ENCODE measurements around the gene GRIA4.

GRIA4 gene

GRCh38 chr11:105918600-105918999, 308.7 kb downstream of the GRIA4 start:
- Histone ChIP-seq H3K9me3 (ENCODE audit: control insufficient read depth in 2 of 2, low read length in 2 of 2) (no peaks in the 10 kb centered on the region), H3K27me3 (ENCODE audit: control insufficient read depth in 2 of 2, insufficient read depth in 2 of 2, low read length in 2 of 2) (no peaks in the 10 kb centered on the region), H3K9ac (ENCODE audit: low read depth in 1 of 2, low read length in 2 of 2) (no peak overlapping the region), H3K4me1 (ENCODE audit: control insufficient read depth in 2 of 2, insufficient read depth in 2 of 2, low read length in 2 of 2) (no peaks in the 10 kb centered on the region), H3K4me3 (ENCODE audit: low read length in 2 of 2) (no peak overlapping the region), H3K36me3 (ENCODE audit: control insufficient read depth in 2 of 2, insufficient read depth in 2 of 2, low read length in 2 of 2) (no peaks in the 10 kb centered on the region), H3K27ac (ENCODE audit: low read depth in 2 of 2, low read length in 2 of 2) (no peak overlapping the region)

DNA sequence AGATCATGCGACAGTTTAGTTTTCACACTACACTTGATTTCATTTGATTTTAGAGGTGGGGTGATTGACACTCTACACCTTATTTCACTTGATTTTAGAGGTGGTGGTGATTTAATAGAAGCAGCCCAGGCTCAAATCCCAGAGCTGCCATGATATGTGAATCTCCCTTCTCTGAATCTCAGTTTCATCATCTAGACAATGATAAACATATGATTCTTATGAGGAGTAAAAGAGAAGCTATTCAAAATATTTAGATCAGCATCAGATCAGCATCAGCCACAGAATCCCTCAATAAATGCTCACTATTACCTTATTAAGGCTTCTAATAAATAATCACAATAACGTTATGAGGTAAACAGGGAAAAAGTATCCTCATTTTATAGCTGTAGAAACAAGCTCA, 313.4 kb downstream of the GRIA4 start:
- Histone ChIP-seq H3K27me3 (ENCODE audit: control insufficient read depth in 2 of 2, insufficient read depth in 2 of 2, low read length in 2 of 2) (no peaks in the 10 kb centered on the region), H3K4me1 (ENCODE audit: control insufficient read depth in 2 of 2, insufficient read depth in 2 of 2, low read length in 2 of 2) (no peaks in the 10 kb centered on the region), H3K4me3 (ENCODE audit: low read length in 2 of 2) (no peak overlapping the region), H3K27ac (ENCODE audit: low read depth in 2 of 2, low read length in 2 of 2) (no peak overlapping the region), H3K9ac (ENCODE audit: low read depth in 1 of 2, low read length in 2 of 2) (no peak overlapping the region), H3K9me3 (ENCODE audit: control insufficient read depth in 2 of 2, low read length in 2 of 2) (no peaks in the 10 kb centered on the region), H3K36me3 (ENCODE audit: control insufficient read depth in 2 of 2, insufficient read depth in 2 of 2, low read length in 2 of 2) (no peaks in the 10 kb centered on the region)

DNA sequence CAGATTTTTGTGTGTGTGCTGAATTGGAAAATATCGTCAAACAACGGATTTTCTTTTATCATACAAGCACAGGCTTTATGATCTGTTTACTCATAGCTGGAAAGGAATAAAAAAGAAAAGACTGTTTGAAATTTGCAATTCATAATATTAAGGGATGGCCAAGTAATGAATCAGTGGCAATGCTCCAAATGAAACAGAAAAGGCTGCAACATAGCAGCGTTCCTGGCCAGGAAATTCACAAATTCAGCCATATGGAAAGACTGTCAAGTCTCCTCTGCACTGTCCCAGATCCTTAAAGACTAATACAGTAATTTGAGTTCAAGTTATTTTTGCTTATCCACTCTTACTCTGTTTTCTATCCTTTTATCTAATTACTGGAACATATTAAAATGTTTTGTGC, 313.9 kb downstream of the GRIA4 start:
- H3K4me1 ChIP-seq (ENCODE audit: control insufficient read depth in 2 of 2, insufficient read depth in 2 of 2, low read length in 2 of 2), result no peaks in the 10 kb centered on the region
- no peaks in the 10 kb centered on the region for H3K27me3 ChIP-seq (ENCODE audit: control insufficient read depth in 2 of 2, insufficient read depth in 2 of 2, low read length in 2 of 2)
- no peak overlapping the region for H3K27ac ChIP-seq (ENCODE audit: low read depth in 2 of 2, low read length in 2 of 2)
- H3K36me3 ChIP-seq (ENCODE audit: control insufficient read depth in 2 of 2, insufficient read depth in 2 of 2, low read length in 2 of 2), result no peaks in the 10 kb centered on the region
- no peak overlapping the region for H3K9ac ChIP-seq (ENCODE audit: low read depth in 1 of 2, low read length in 2 of 2)
- no peak overlapping the region for H3K4me3 ChIP-seq (ENCODE audit: low read length in 2 of 2)
- H3K9me3 ChIP-seq (ENCODE audit: control insufficient read depth in 2 of 2, low read length in 2 of 2), result no peaks in the 10 kb centered on the region

DNA sequence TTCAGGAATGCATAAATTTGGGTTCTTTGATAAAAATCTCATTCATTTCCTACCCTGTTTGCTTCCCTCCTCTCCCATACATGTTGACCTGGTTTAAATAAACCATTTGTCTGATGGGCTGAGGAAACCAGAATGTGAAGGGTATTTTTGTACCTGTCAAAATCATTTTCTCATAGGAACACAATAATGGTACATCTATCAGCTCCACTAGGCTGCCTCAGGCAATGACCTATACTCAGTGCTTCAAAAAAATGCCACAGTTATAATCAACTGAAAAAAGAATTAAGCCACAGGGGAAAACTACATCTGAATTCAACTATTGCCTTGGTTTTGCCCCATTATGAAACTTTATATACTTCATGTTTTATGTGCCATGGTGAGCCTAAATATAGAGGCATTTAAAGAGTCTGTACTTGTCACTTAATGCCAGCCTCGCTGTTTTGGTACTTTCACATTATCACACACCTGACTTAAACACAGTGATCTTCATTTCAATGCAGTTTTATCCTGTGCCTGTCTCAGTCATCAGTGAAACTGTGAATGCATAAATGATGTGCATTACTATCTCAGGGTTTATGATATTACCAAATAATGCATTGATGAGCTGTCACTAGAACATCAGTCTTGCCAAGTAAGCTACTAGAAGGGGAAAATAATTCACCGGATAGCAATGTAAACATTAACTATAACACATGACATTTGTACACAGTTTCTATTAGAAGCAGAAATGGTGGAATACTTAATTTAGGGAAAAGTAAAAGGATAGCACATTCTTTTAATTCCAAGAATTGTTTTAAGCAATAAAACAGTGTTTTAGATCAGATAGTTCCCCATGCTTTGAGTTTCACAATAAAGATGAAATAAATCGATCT, 319.4 kb downstream of the GRIA4 start:
- Histone ChIP-seq H3K4me3 (ENCODE audit: low read length in 2 of 2) (no peak overlapping the region), H3K27ac (ENCODE audit: low read depth in 2 of 2, low read length in 2 of 2) (no peak overlapping the region), H3K9ac (ENCODE audit: low read depth in 1 of 2, low read length in 2 of 2) (no peak overlapping the region), H3K9me3 (ENCODE audit: control insufficient read depth in 2 of 2, low read length in 2 of 2) (no peaks in the 10 kb centered on the region), H3K36me3 (ENCODE audit: control insufficient read depth in 2 of 2, insufficient read depth in 2 of 2, low read length in 2 of 2) (no peaks in the 10 kb centered on the region), H3K27me3 (ENCODE audit: control insufficient read depth in 2 of 2, insufficient read depth in 2 of 2, low read length in 2 of 2) (no peaks in the 10 kb centered on the region), H3K4me1 (ENCODE audit: control insufficient read depth in 2 of 2, insufficient read depth in 2 of 2, low read length in 2 of 2) (no peaks in the 10 kb centered on the region)

- H3K27ac ChIP-seq (ENCODE audit: low read depth in 2 of 2, low read length in 2 of 2), result no peak overlapping the region
- no peaks in the 10 kb centered on the region for H3K27me3 ChIP-seq (ENCODE audit: control insufficient read depth in 2 of 2, insufficient read depth in 2 of 2, low read length in 2 of 2)
- H3K4me3 ChIP-seq (ENCODE audit: low read length in 2 of 2), result no peak overlapping the region
- H3K36me3 ChIP-seq (ENCODE audit: control insufficient read depth in 2 of 2, insufficient read depth in 2 of 2, low read length in 2 of 2), result no peaks in the 10 kb centered on the region
- no peak overlapping the region for H3K9ac ChIP-seq (ENCODE audit: low read depth in 1 of 2, low read length in 2 of 2)
- no peaks in the 10 kb centered on the region for H3K9me3 ChIP-seq (ENCODE audit: control insufficient read depth in 2 of 2, low read length in 2 of 2)
- no peaks in the 10 kb centered on the region for H3K4me1 ChIP-seq (ENCODE audit: control insufficient read depth in 2 of 2, insufficient read depth in 2 of 2, low read length in 2 of 2)
Observed at GRCh38 chr11:105933695-105934094, 323.8 kb downstream of the GRIA4 start.

GRCh38 chr11:105935791-105936190, 325.9 kb downstream of the GRIA4 start:
- Histone ChIP-seq H3K9me3 (ENCODE audit: control insufficient read depth in 2 of 2, low read length in 2 of 2) (no peaks in the 10 kb centered on the region), H3K36me3 (ENCODE audit: control insufficient read depth in 2 of 2, insufficient read depth in 2 of 2, low read length in 2 of 2) (no peaks in the 10 kb centered on the region), H3K27ac (ENCODE audit: low read depth in 2 of 2, low read length in 2 of 2) (no peak overlapping the region), H3K27me3 (ENCODE audit: control insufficient read depth in 2 of 2, insufficient read depth in 2 of 2, low read length in 2 of 2) (no peaks in the 10 kb centered on the region), H3K9ac (ENCODE audit: low read depth in 1 of 2, low read length in 2 of 2) (no peak overlapping the region), H3K4me3 (ENCODE audit: low read length in 2 of 2) (no peak overlapping the region), H3K4me1 (ENCODE audit: control insufficient read depth in 2 of 2, insufficient read depth in 2 of 2, low read length in 2 of 2) (no peaks in the 10 kb centered on the region)

DNA sequence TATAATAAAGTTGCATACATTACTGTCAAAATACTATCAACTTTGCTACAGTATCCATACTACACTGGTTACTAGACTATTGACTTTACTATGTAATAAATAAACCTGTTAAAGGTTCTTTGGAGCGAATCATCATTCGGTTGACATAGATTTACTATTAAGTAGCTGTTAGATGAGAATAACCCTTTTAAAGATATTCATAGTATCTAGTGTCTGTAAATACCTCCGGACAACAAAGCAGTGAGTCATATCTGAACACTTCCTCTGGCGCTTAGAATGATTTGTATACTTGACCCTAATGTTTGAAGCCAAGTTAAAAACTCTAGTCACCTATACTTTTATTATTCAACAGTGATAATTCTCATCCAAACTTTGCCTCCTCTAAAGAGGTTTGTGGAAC, 327.5 kb downstream of the GRIA4 start:
- Histone ChIP-seq H3K27me3 (ENCODE audit: control insufficient read depth in 2 of 2, insufficient read depth in 2 of 2, low read length in 2 of 2) (no peaks in the 10 kb centered on the region), H3K9ac (ENCODE audit: low read depth in 1 of 2, low read length in 2 of 2) (no peak overlapping the region), H3K27ac (ENCODE audit: low read depth in 2 of 2, low read length in 2 of 2) (no peak overlapping the region), H3K36me3 (ENCODE audit: control insufficient read depth in 2 of 2, insufficient read depth in 2 of 2, low read length in 2 of 2) (no peaks in the 10 kb centered on the region), H3K4me3 (ENCODE audit: low read length in 2 of 2) (no peak overlapping the region), H3K4me1 (ENCODE audit: control insufficient read depth in 2 of 2, insufficient read depth in 2 of 2, low read length in 2 of 2) (no peaks in the 10 kb centered on the region), H3K9me3 (ENCODE audit: control insufficient read depth in 2 of 2, low read length in 2 of 2) (no peaks in the 10 kb centered on the region)

DNA sequence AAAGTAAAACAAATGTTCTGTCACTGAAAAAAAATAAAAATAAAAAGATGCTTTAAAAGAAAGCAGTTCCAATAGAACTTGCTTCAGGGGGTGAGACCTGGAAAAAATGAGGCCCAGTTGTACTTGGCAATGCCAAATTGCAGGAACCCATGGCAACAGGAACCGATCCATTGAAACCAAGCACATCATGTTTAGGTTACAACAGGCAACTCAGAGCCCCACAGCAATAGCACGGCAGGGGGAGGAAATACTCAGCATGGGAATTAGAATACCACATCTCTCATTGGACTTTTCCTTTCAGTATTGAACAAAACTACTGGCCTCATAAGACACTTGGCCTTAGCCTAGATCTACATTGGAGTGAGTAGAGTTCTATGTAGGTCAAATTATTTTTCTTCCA, 327.9 kb downstream of the GRIA4 start:
- Histone ChIP-seq H3K27me3 (ENCODE audit: control insufficient read depth in 2 of 2, insufficient read depth in 2 of 2, low read length in 2 of 2) (no peaks in the 10 kb centered on the region), H3K36me3 (ENCODE audit: control insufficient read depth in 2 of 2, insufficient read depth in 2 of 2, low read length in 2 of 2) (no peaks in the 10 kb centered on the region), H3K9ac (ENCODE audit: low read depth in 1 of 2, low read length in 2 of 2) (no peak overlapping the region), H3K4me3 (ENCODE audit: low read length in 2 of 2) (no peak overlapping the region), H3K4me1 (ENCODE audit: control insufficient read depth in 2 of 2, insufficient read depth in 2 of 2, low read length in 2 of 2) (no peaks in the 10 kb centered on the region), H3K9me3 (ENCODE audit: control insufficient read depth in 2 of 2, low read length in 2 of 2) (no peaks in the 10 kb centered on the region), H3K27ac (ENCODE audit: low read depth in 2 of 2, low read length in 2 of 2) (no peak overlapping the region)

- Histone ChIP-seq H3K9ac (ENCODE audit: low read depth in 1 of 2, low read length in 2 of 2) (no peak overlapping the region), H3K9me3 (ENCODE audit: control insufficient read depth in 2 of 2, low read length in 2 of 2) (no peaks in the 10 kb centered on the region), H3K27ac (ENCODE audit: low read depth in 2 of 2, low read length in 2 of 2) (no peak overlapping the region), H3K4me1 (ENCODE audit: control insufficient read depth in 2 of 2, insufficient read depth in 2 of 2, low read length in 2 of 2) (no peaks in the 10 kb centered on the region), H3K36me3 (ENCODE audit: control insufficient read depth in 2 of 2, insufficient read depth in 2 of 2, low read length in 2 of 2) (no peaks in the 10 kb centered on the region), H3K4me3 (ENCODE audit: low read length in 2 of 2) (no peak overlapping the region), H3K27me3 (ENCODE audit: control insufficient read depth in 2 of 2, insufficient read depth in 2 of 2, low read length in 2 of 2) (no peaks in the 10 kb centered on the region)
Observed at GRCh38 chr11:105942921-105943320, 333.0 kb downstream of the GRIA4 start.

DNA sequence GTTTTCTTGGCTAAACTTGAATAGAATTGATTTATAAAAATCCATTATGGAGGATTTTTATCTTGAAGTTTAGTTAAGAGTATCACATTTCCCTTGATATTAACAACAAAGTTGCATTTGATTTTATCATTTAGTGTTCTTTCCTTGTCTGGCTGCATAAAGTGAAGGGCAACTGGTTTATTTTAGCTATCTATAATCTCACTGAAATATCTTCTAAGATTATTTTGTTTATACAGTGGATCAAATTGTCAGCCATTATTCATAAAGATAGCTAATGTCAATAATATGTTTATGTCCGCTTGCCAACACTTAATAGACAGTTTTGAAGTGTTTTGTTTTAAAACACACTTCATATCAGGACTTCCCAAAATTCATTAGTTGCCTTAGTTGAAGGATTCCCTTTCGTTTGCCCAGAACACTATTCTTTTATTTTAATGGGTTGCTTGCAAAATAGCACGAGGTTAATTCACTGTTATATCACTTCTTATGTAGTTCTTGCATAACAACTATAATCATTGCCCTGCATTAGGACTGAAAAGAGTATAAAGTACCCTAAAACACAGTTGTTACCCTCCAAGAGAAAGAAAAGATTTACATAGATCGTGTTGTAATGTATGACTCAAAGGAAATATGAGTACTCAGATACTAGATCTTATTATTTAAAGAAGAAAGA, 339.2 kb downstream of the GRIA4 start:
- no peaks in the 10 kb centered on the region for H3K36me3 ChIP-seq (ENCODE audit: control insufficient read depth in 2 of 2, insufficient read depth in 2 of 2, low read length in 2 of 2)
- H3K27ac ChIP-seq (ENCODE audit: low read depth in 2 of 2, low read length in 2 of 2), result no peak overlapping the region
- no peak overlapping the region for H3K4me3 ChIP-seq (ENCODE audit: low read length in 2 of 2)
- H3K9me3 ChIP-seq (ENCODE audit: control insufficient read depth in 2 of 2, low read length in 2 of 2), result no peaks in the 10 kb centered on the region
- no peaks in the 10 kb centered on the region for H3K27me3 ChIP-seq (ENCODE audit: control insufficient read depth in 2 of 2, insufficient read depth in 2 of 2, low read length in 2 of 2)
- H3K4me1 ChIP-seq (ENCODE audit: control insufficient read depth in 2 of 2, insufficient read depth in 2 of 2, low read length in 2 of 2), result no peaks in the 10 kb centered on the region
- no peak overlapping the region for H3K9ac ChIP-seq (ENCODE audit: low read depth in 1 of 2, low read length in 2 of 2)

All from mucosa of rectum (tissue), 2 donors.